Measurements from ENCODE around the gene SLITRK3.
"Not testable (repeated sequence)": the region's sequence is repeated elsewhere in the genome, so short reads cannot be mapped to it uniquely, and the experiment has no call there.

The SLITRK3 gene

GRCh38 chr3:165188452-165188851 is 7.7 kb downstream of the SLITRK3 start:
- no peak for DNase-seq

- no peak for DNase-seq
Measured at GRCh38 chr3:165185707-165186327, 10.4 kb downstream of the SLITRK3 start.

GRCh38 chr3:165181556-165181955 is 14.6 kb downstream of the SLITRK3 start:
- no peak for DNase-seq

- DNase-seq: no peak
Measured at GRCh38 chr3:165170236-165170635, 25.9 kb downstream of the SLITRK3 start.

- no peak for DNase-seq
Measured at GRCh38 chr3:165169368-165169767, 26.8 kb downstream of the SLITRK3 start.

GRCh38 chr3:165162883-165163282 is 33.3 kb downstream of the SLITRK3 start:
- no peak for DNase-seq

GRCh38 chr3:165159760-165160421 is 36.3 kb downstream of the SLITRK3 start:
- no peak for DNase-seq

- DNase-seq: no peak
Measured at GRCh38 chr3:165158011-165158410, 38.2 kb downstream of the SLITRK3 start.

- DNase-seq: no peak
Measured at GRCh38 chr3:165156757-165157420, 39.3 kb downstream of the SLITRK3 start.

GRCh38 chr3:165148876-165149441 is 47.2 kb downstream of the SLITRK3 start:
- no peak for DNase-seq

GRCh38 chr3:165144271-165144670 is 51.9 kb downstream of the SLITRK3 start:
- DNase-seq: no peak

GRCh38 chr3:165139918-165140317 is 56.3 kb downstream of the SLITRK3 start:
- DNase-seq: not testable (repeated sequence)

Data from effector CD4-positive, alpha-beta T cell (primary cell).